Mesothelial cell of epicardium (in vitro differentiated cells): ENCODE data around the gene RPL10A. TPM values are rescaled to one million over a fixed set of nuclear protein-coding genes. Genes with fewer than 3 reads are reported as not detected.
"Not testable (repeated sequence)": the region's sequence is repeated elsewhere in the genome, so short reads cannot be mapped to it uniquely, and the experiment has no call there.

ENCODE experiments used
- DNase-seq, 2 experiments: peaks; one replicate each; pipeline ENCODE4 v3.0.0; 2021; ENCODE audit warnings: low spot score in 2 of 2; ENCODE audit not compliant: unreplicated experiment in 2 of 2
- H3K27ac Mint-ChIP-seq: 2 replicates; pipeline ENCODE4 v1.8.0; 2021; ENCODE audit warnings: mixed read lengths
- H3K27me3 Mint-ChIP-seq: 2 replicates; pipeline ENCODE4 v1.8.0; 2021; ENCODE audit warnings: low read depth, mixed read lengths
- H3K36me3 Mint-ChIP-seq: 2 replicates; pipeline ENCODE4 v1.8.0; 2021; ENCODE audit warnings: mixed read lengths
- H3K4me1 Mint-ChIP-seq: 2 replicates; pipeline ENCODE4 v1.8.0; 2021; ENCODE audit warnings: mixed read lengths
- H3K4me3 Mint-ChIP-seq: 2 replicates; pipeline ENCODE4 v1.8.0; 2021; ENCODE audit warnings: mild to moderate bottlenecking, moderate library complexity, mixed read lengths
- H3K9me3 Mint-ChIP-seq: 2 replicates; pipeline ENCODE4 v1.8.0; 2021; ENCODE audit warnings: mixed read lengths
- total RNA-seq: library from RNA; stranded (reverse); gene quantifications from 3 replicates; pipeline ENCODE4 v1.2.1, GENCODE V29; 2021
- TF ChIP-seq, protein P1 (sequence below): fragments of 200-600 bp; sonication (generic); IDR thresholded peaks from one replicate; pipeline ENCODE4 v1.5.0; 2021; ENCODE audit warnings: antibody characterized with exemption; ENCODE audit not compliant: unreplicated experiment

Gene RPL10A
- total RNA-seq, 1 donor from 2014 or later = 1,840 TPM

DNA sequence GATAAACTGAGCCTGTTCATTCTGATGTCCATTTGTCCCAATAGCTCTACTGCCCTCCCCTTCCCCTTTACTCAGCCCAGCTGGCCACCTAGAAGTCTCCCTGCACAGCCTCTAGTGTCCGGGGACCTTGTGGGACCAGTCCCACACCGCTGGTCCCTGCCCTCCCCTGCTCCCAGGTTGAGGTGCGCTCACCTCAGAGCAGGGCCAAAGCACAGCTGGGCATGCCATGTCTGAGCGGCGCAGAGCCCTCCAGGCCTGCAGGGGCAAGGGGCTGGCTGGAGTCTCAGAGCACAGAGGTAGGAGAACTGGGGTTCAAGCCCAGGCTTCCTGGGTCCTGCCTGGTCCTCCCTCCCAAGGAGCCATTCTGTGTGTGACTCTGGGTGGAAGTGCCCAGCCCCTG is 40.8 kb upstream of the RPL10A start:
- H3K4me3 Mint-ChIP-seq = no peak overlapping the region
- peaks cover 16% of the 10 kb centered on the region for H3K9me3 Mint-ChIP-seq
- H3K27me3 Mint-ChIP-seq = no peaks in the 10 kb centered on the region
- H3K27ac Mint-ChIP-seq = no peak overlapping the region
- H3K4me1 Mint-ChIP-seq = peaks cover 4% of the 10 kb centered on the region
- H3K36me3 Mint-ChIP-seq = peaks cover 28% of the 10 kb centered on the region
- no peak for DNase-seq
- TF ChIP-seq, protein P1, sequence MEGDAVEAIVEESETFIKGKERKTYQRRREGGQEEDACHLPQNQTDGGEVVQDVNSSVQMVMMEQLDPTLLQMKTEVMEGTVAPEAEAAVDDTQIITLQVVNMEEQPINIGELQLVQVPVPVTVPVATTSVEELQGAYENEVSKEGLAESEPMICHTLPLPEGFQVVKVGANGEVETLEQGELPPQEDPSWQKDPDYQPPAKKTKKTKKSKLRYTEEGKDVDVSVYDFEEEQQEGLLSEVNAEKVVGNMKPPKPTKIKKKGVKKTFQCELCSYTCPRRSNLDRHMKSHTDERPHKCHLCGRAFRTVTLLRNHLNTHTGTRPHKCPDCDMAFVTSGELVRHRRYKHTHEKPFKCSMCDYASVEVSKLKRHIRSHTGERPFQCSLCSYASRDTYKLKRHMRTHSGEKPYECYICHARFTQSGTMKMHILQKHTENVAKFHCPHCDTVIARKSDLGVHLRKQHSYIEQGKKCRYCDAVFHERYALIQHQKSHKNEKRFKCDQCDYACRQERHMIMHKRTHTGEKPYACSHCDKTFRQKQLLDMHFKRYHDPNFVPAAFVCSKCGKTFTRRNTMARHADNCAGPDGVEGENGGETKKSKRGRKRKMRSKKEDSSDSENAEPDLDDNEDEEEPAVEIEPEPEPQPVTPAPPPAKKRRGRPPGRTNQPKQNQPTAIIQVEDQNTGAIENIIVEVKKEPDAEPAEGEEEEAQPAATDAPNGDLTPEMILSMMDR = no peak

DNA sequence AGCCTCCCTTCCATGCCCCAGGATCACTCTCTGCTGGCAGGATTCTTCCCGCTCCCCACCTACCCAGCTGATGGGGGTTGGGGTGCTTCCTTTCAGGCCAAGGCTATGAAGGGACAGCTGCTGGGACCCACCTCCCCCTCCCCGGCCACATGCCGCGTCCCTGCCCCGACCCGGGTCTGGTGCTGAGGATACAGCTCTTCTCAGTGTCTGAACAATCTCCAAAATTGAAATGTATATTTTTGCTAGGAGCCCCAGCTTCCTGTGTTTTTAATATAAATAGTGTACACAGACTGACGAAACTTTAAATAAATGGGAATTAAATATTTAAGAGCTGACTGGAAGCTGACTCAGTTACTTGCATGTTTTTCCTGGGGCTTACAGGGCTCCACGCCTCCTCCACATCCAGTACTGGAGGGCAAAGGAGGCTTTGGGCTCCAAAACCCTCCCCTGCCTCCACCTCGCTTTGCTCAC is 40.3 kb upstream of the RPL10A start:
- H3K36me3 Mint-ChIP-seq = peaks cover 26% of the 10 kb centered on the region
- no peak overlapping the region for H3K4me3 Mint-ChIP-seq
- DNase-seq = no peak
- H3K9me3 Mint-ChIP-seq = peaks cover 16% of the 10 kb centered on the region
- no peaks in the 10 kb centered on the region for H3K27me3 Mint-ChIP-seq
- H3K4me1 Mint-ChIP-seq = peaks cover 4% of the 10 kb centered on the region
- no peak overlapping the region for H3K27ac Mint-ChIP-seq
- TF ChIP-seq, protein P1 = no peak

DNA sequence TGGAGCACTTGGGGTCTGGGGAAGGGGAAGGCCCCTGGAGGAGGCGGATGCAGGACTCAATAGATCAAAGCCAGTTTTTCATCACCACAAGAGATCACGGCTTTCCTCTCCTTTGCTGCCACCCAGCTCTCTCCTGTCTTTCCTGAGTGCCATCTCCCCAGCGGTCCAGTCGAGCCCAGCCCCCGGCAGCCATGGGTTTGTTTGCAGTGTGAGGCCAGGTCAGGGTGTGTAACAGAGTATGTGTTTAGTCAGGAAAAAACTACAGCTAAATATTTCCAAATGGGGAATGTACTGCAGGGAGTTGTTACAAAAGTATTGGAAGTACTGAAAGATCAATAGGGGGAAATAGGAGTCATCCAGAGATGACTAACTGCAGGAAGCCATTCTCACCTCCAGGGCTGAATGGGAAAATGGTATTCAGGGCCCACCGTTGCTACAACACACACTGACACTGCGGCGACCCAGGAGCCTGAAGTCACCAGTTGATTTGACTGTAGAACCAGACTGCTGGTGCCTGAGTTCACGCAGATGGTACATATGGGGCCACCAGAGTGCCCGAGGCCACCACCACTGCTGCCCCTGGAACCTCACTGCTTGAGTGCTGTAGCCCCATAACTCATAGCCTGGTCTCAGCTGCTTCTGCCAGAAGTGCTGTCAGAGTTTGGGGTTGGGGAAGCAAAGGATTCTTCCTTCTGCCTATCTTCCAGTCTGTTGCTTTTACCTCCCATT is 39.6 kb upstream of the RPL10A start:
- Mint-ChIP-seq H3K9me3 (peaks cover 16% of the 10 kb centered on the region), H3K4me1 (peaks cover 4% of the 10 kb centered on the region), H3K27ac (no peak overlapping the region), H3K36me3 (peaks cover 24% of the 10 kb centered on the region), H3K27me3 (no peaks in the 10 kb centered on the region), H3K4me3 (no peak overlapping the region)
- TF ChIP-seq, protein P1 = no peak
- no peak for DNase-seq

DNA sequence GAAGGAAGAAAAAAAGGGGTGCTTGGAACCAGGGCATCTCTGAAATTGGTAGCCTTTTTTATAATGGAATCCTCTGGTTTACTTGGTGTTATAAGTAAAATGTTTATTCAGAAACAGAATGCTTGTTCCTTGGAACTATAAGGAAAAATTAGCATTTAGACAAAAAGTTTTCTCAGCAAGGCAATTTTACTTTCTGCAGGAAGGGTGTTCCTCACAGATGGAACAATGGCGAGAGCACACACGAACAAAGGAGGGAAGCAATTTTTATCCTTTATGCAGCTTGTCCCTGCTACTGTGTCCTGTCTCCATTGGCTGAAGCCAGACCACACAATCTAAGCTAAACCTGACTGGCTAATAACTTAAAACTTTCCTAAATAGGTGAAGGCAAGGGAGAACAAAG is 38.7 kb upstream of the RPL10A start:
- no peaks in the 10 kb centered on the region for H3K27me3 Mint-ChIP-seq
- peaks cover 4% of the 10 kb centered on the region for H3K4me1 Mint-ChIP-seq
- H3K27ac Mint-ChIP-seq = no peak overlapping the region

DNA sequence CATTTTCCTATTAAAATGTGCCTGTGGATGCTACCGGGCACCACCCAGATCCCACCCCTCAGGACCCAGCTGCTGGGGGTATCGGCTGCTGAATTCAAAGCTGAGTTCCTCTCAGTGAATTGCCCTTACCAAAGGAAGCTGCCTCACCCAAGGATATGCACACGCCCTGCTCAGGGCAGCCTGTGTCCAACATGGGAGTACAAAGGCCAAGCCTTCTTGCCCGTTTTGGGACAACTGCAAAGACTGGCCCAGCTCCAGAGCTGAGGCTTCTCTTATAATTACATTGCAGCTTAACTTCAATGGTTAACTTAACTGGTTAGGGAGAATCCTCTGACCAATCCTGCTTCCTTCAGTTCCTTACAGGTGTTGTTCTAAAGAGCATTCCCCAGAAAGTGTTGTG is 35.9 kb upstream of the RPL10A start:
- DNase-seq = no peak
- H3K27ac Mint-ChIP-seq = no peak overlapping the region
- no peak overlapping the region for H3K4me3 Mint-ChIP-seq
- TF ChIP-seq, protein P1 = no peak
- H3K27me3 Mint-ChIP-seq = no peaks in the 10 kb centered on the region
- H3K36me3 Mint-ChIP-seq = peaks cover 19% of the 10 kb centered on the region
- H3K4me1 Mint-ChIP-seq = no peaks in the 10 kb centered on the region
- H3K9me3 Mint-ChIP-seq = peaks cover 16% of the 10 kb centered on the region

More for the DNA sequence above, 38.7 kb upstream of the RPL10A start:
- no peak for DNase-seq
- TF ChIP-seq, protein P1 = no peak
- Mint-ChIP-seq H3K4me3 (no peak overlapping the region), H3K9me3 (peaks cover 16% of the 10 kb centered on the region), H3K36me3 (peaks cover 24% of the 10 kb centered on the region)

DNA sequence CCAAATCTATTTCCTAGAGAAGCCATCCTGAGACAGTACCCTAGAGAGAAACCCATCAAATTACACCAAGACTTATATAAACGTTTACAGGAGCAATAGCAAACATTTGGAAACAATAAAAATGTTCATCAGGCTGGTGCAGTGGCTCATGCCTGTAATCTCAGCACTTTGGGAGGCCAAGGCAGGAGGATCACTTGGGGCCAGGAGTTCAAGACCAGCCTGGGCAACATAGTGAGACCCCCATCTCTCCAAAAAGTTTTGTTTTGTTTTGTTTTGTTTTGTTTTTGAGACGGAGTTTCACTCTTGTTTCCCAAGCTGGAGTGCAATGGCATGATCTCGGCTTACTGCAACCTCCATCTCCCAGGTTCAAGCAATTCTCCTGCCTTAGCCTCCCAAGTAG is 35.5 kb upstream of the RPL10A start:
- H3K4me3 Mint-ChIP-seq, H3K4me1 Mint-ChIP-seq: not testable (repeated sequence)

More for the DNA sequence above, 35.5 kb upstream of the RPL10A start:
- Mint-ChIP-seq H3K9me3 (peaks cover 16% of the 10 kb centered on the region), H3K36me3 (peaks cover 19% of the 10 kb centered on the region)
- not testable (repeated sequence) for H3K27me3 Mint-ChIP-seq, DNase-seq, H3K27ac Mint-ChIP-seq
